IMR-90 (cell line): ENCODE measurements around the gene PRR29. TPM values are rescaled to one million over a fixed set of nuclear protein-coding genes. Genes with fewer than 3 reads are reported as not detected.

Source experiments
- ATAC-seq: fragments of 200-7000 bp; cut with Tn5 transposase; 2 replicates; pipeline ENCODE4 v1.9.1; 2020; ENCODE audit warnings: low read depth, mild to moderate bottlenecking, moderate library complexity
- BruUV-seq: library from RNA; stranded (reverse); fragments of 400-500 nt; replicated peaks from 2 replicates; lab custom pipeline; 2021; lab: Mats Ljungman, UMichigan
- CTCF ChIA-PET: fragments of 300-600 bp; formaldehyde crosslinking; extraction: SDS; loops from one replicate; lab custom pipeline; 2021; ENCODE audit warnings: antibody characterized with exemption; lab: Yijun Ruan, JAX
- POLR2A ChIA-PET: fragments of 300-600 bp; sonication (Branson Sonifier 250); formaldehyde crosslinking; loops from one replicate; lab custom pipeline; 2022; ENCODE audit warnings: antibody characterized with exemption; ENCODE audit not compliant: unreplicated experiment; lab: Charles Lee
- DNase-seq: peaks from one replicate; pipeline ENCODE4 v3.0.0; 2013
- H2AFZ ChIP-seq: replicated peaks from 2 replicates; pipeline ENCODE3; 2013; ENCODE audit warnings: low read length, mild to moderate bottlenecking; ENCODE audit not compliant: poor library complexity
- H2AK5ac ChIP-seq: 2 replicates; pipeline ENCODE4 v1.6.1; 2013; ENCODE audit warnings: low read depth, low read length, inconsistent platforms
- H2AK9ac ChIP-seq: replicated peaks from 2 replicates; pipeline ENCODE3; 2013; ENCODE audit warnings: mild to moderate bottlenecking, low read depth, low read length, moderate library complexity; ENCODE audit not compliant: poor library complexity
- H2BK120ac ChIP-seq: 2 replicates; pipeline ENCODE4 v1.6.1; 2013; ENCODE audit warnings: low read depth, low read length, inconsistent platforms
- H2BK15ac ChIP-seq: 3 replicates; pipeline ENCODE4 v1.6.1; 2013; ENCODE audit warnings: low read depth, low read length, inconsistent platforms
- H2BK20ac ChIP-seq: 2 replicates; pipeline ENCODE4 v1.6.1; 2013; ENCODE audit warnings: low read depth, mild to moderate bottlenecking, inconsistent platforms, low read length, moderate library complexity
- H2BK5ac ChIP-seq: 2 replicates; pipeline ENCODE4 v1.6.1; 2013; ENCODE audit warnings: mild to moderate bottlenecking, low read depth, low read length, inconsistent platforms; ENCODE audit not compliant: poor library complexity, severe bottlenecking
- H3K14ac ChIP-seq: replicated peaks from 2 replicates; pipeline ENCODE4 v1.6.1; 2013; ENCODE audit warnings: low read depth, low read length, inconsistent platforms
- H3K18ac ChIP-seq: 2 replicates; pipeline ENCODE4 v1.6.1; 2013; ENCODE audit warnings: low read depth, low read length, control low read depth
- H3K23ac ChIP-seq: 2 replicates; pipeline ENCODE4 v1.6.1; 2013; ENCODE audit warnings: low read depth, low read length, inconsistent platforms
- H3K27ac ChIP-seq: 2 replicates; pipeline ENCODE4 v1.5.1; 2013; ENCODE audit warnings: mild to moderate bottlenecking, control low read depth, low read length; ENCODE audit not compliant: insufficient read depth
- H3K27me3 ChIP-seq: 2 replicates; pipeline ENCODE4 v1.6.1; 2013; ENCODE audit warnings: low read length; ENCODE audit not compliant: control insufficient read depth, insufficient read depth
- H3K36me3 ChIP-seq: 2 replicates; pipeline ENCODE4 v1.6.1; 2013; ENCODE audit warnings: low read length, mixed read lengths; ENCODE audit not compliant: control insufficient read depth, insufficient read depth
- H3K4ac ChIP-seq: 2 replicates; pipeline ENCODE4 v1.6.1; 2013; ENCODE audit warnings: low read depth, low read length, inconsistent platforms
- H3K4me1 ChIP-seq: 2 replicates; pipeline ENCODE4 v1.6.1; 2013; ENCODE audit warnings: low read length, mixed read lengths; ENCODE audit not compliant: control insufficient read depth, insufficient read depth
- H3K4me2 ChIP-seq: 2 replicates; pipeline ENCODE4 v1.6.1; 2013; ENCODE audit warnings: low read depth, mild to moderate bottlenecking, control low read depth, low read length, moderate library complexity
- H3K4me3 ChIP-seq: 2 replicates; pipeline ENCODE4 v1.5.1; 2013; ENCODE audit warnings: low read depth, mild to moderate bottlenecking, control low read depth, low read length, moderate library complexity; ENCODE audit not compliant: insufficient read depth
- H3K56ac ChIP-seq: 2 replicates; pipeline ENCODE4 v1.6.1; 2013; ENCODE audit warnings: low read length, inconsistent platforms; ENCODE audit not compliant: insufficient read depth; ENCODE audit errors: extremely low read depth
- H3K79me1 ChIP-seq, 2 experiments: 2 replicates each; pipeline ENCODE4 v1.6.1; 2013; ENCODE audit warnings: low read length in 2 of 2, inconsistent platforms in 1 of 2, low read depth in 1 of 2
- H3K9ac ChIP-seq: 2 replicates; pipeline ENCODE4 v1.6.1; 2013; ENCODE audit warnings: low read depth, low read length, control low read depth
- H3K9me1 ChIP-seq: 2 replicates; pipeline ENCODE4 v1.6.1; 2013; ENCODE audit warnings: low read length, inconsistent platforms; ENCODE audit not compliant: insufficient read depth
- H3K9me3 ChIP-seq: 2 replicates; pipeline ENCODE4 v1.6.1; 2013; ENCODE audit warnings: low read length; ENCODE audit not compliant: control insufficient read depth, insufficient read depth
- H4K20me1 ChIP-seq: 2 replicates; pipeline ENCODE4 v1.6.1; 2013; ENCODE audit warnings: low read length, inconsistent platforms; ENCODE audit not compliant: insufficient read depth
- H4K5ac ChIP-seq: 2 replicates; pipeline ENCODE4 v1.6.1; 2013; ENCODE audit warnings: mild to moderate bottlenecking, low read depth, low read length, control low read depth
- H4K8ac ChIP-seq, 2 experiments: 2 replicates each; pipeline ENCODE4 v1.6.1; 2013; ENCODE audit warnings: low read depth in 2 of 2, low read length in 2 of 2, control low read depth in 1 of 2, inconsistent platforms in 1 of 2
- H4K91ac ChIP-seq: 2 replicates; pipeline ENCODE4 v1.6.1; 2013; ENCODE audit warnings: low read depth, low read length, inconsistent platforms; ENCODE audit not compliant: insufficient read depth
- FOS ChIP-seq: fragments of 150-350 bp; IDR thresholded peaks from 2 replicates; pipeline ENCODE4 v1.6.1; 2016; ENCODE audit warnings: low read depth, low read length
- MAFK ChIP-seq: IDR thresholded peaks from 2 replicates; pipeline ENCODE4 v1.6.1; 2012; ENCODE audit warnings: low read depth, low read length, improper control_type of control experiment
- MXI1 ChIP-seq: IDR thresholded peaks from 2 replicates; pipeline ENCODE4 v1.6.1; 2012; ENCODE audit warnings: low read depth, mild to moderate bottlenecking, low read length, moderate library complexity, borderline replicate concordance
- RCOR1 ChIP-seq: IDR thresholded peaks from 2 replicates; pipeline ENCODE4 v1.6.1; 2012; ENCODE audit warnings: mild to moderate bottlenecking, low read length, improper control_type of control experiment; ENCODE audit not compliant: insufficient replicate concordance
- RFX5 ChIP-seq: IDR thresholded peaks from 2 replicates; pipeline ENCODE4 v1.8.0; 2012; ENCODE audit warnings: low read depth, mild to moderate bottlenecking, low read length, moderate library complexity
- SMC3 ChIP-seq: fragments of 150-350 bp; IDR thresholded peaks from 2 replicates; pipeline ENCODE4 v1.6.1; 2016; ENCODE audit warnings: low read depth, mild to moderate bottlenecking, antibody characterized with exemption, low read length, moderate library complexity
- WGBS, 2 experiments: methylation state at CpG; one replicate each; pipeline versions ENCODE4 v1.1.5 to v1.1.7; 2013; ENCODE audit warnings: missing lambda C conversion rate in 2 of 2; ENCODE audit not compliant: insufficient read length in 1 of 2; ENCODE audit errors: extremely low coverage in 2 of 2; 5-methylcytosine and 5-hydroxymethylcytosine counted together
- dilution Hi-C: fragments of 300-500 bp; cut with HindIII; formaldehyde crosslinking; loops from one replicate; pipeline ENCODE4 v1.14.3; 2018; ENCODE audit warnings: low sequenced_read_pairs; ENCODE audit not compliant: unreplicated experiment
- in situ Hi-C: fragments of 300-500 bp; cut with MboI; formaldehyde crosslinking; loops from 3 replicates; pipeline ENCODE4 v1.14.3; 2019; ENCODE audit warnings: low sequenced_read_pairs, inconsistent platforms, mixed read lengths
- intact Hi-C: fragments of 100-400 bp; cut with micrococcal nuclease; formaldehyde crosslinking; loops from 2 replicates; pipeline ENCODE4 v1.10.0; 2022
- polyA plus RNA-seq, 3 experiments: library from polyadenylated mRNA; depleted of rRNA; stranded (reverse); fragments of >200 nt; gene quantifications; 2 replicates each; pipeline ENCODE4 v1.2.3, GENCODE V29; 2012; ENCODE audit warnings: low replicate concordance in 1 of 3
- total RNA-seq: library from RNA; depleted of rRNA; stranded (reverse); fragments of >200 nt; gene quantifications from 2 replicates; pipeline ENCODE4 v1.2.3, GENCODE V29; 2012

Gene PRR29
- total and polyA plus RNA-seq, 2 of the 4 experiments (the other 2 are of a cell fraction), result under 0.01 to 0.17 TPM

- no peaks in the 10 kb centered on the region; the same call in 1 of the 2 replicates for H3K9me1 ChIP-seq
- no peak overlapping the region for H2BK5ac ChIP-seq
- BruUV-seq, result no TSS peak
- H3K9me3 ChIP-seq, result no peaks in the 10 kb centered on the region
- H2AK5ac ChIP-seq, result no peak overlapping the region
- H3K27me3 ChIP-seq, result no peaks in the 10 kb centered on the region
- H3K56ac ChIP-seq, result no peak overlapping the region
- peaks cover 41% of the 10 kb centered on the region for H3K36me3 ChIP-seq
- H2BK15ac ChIP-seq, result no peak overlapping the region
- in situ Hi-C loops (no loop called here), intact Hi-C loops (no loop called here), dilution Hi-C loops (no loop called here)
- ChIA-PET POLR2A (no interaction called here), CTCF (interaction anchor here (1.7 to 2.1 kb wide), 2 partner anchors 16 to 92 kb away, joined by 8 to 9 read pairs; no protein-coding TSS in a partner anchor)
- DNase-seq (no peak), ATAC-seq (no peak)
- H3K14ac ChIP-seq, result no peak overlapping the region
- no peaks in the 10 kb centered on the region for H3K79me1 ChIP-seq
- H2AK9ac ChIP-seq, result no peak overlapping the region
- H4K8ac ChIP-seq, result no peak overlapping the region
- H2BK120ac ChIP-seq, result no peak overlapping the region
- H3K4me2 ChIP-seq, result no peak overlapping the region
- H4K20me1 ChIP-seq, result no peaks in the 10 kb centered on the region
- TF ChIP-seq RCOR1 (no peak), SMC3 (no peak), RFX5 (no peak), MAFK (no peak), MXI1 (no peak), FOS (no peak)
- H3K9ac ChIP-seq, result no peak overlapping the region
- H2BK20ac ChIP-seq, result no peak overlapping the region
- H3K27ac ChIP-seq, result no peak overlapping the region
- no peak overlapping the region for H4K91ac ChIP-seq
- H3K4me3 ChIP-seq, result no peak overlapping the region
- no peak overlapping the region for H3K4ac ChIP-seq
- H3K4me1 ChIP-seq, result no peaks in the 10 kb centered on the region
- 77% methylated on average over 9 of the region's 11 CpGs; no CpG with 5 or more reads in 1 of the 2 experiments for WGBS, 2 experiments
- H3K18ac ChIP-seq, result no peak overlapping the region
- H4K5ac ChIP-seq, result no peak overlapping the region
- H3K23ac ChIP-seq, result no peak overlapping the region
- H2AFZ ChIP-seq, result no peak overlapping the region
These were observed 43.8 kb downstream of the PRR29 start for GRCh38 chr17:64041912-64042311.
